GM21423 (cell line): ENCODE results near the gene CCDC18.
A peak's percentile ranks its signal among the peaks of the same experiment; 100 is the strongest.

Experiments used
- ATAC-seq: cut with Tn5 transposase; IDR thresholded peaks from one replicate; pipeline ENCODE4 v1.9.1; 2021; ENCODE audit warnings: mild to moderate bottlenecking, moderate library complexity; ENCODE audit not compliant: unreplicated experiment

CCDC18 gene

GRCh38 chr1:93304716-93305138, 124.2 kb downstream of the CCDC18 start:
- ATAC-seq = peak; percentile 55

DNA sequence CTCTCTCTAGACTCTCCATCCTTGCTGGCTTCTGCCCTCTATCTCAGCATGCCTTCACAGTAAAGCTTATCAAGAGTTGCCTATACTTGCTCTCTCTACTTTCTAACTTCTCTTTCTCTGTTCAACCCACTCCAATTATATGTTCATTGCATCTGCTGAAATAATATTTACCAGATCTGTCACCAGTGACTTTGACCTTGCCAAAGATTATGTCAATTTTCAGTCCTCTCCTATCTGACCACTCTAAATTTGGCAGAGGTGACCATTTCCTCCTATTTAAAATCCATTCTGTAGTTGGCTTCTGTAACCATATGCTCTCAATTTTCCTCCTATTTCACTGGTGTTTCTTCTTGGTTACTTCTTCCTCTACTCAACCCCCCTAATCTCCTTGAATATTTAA, 126.4 kb downstream of the CCDC18 start:
- ATAC-seq = no peak

GRCh38 chr1:93313026-93313425, 132.5 kb downstream of the CCDC18 start:
- no peak for ATAC-seq

DNA sequence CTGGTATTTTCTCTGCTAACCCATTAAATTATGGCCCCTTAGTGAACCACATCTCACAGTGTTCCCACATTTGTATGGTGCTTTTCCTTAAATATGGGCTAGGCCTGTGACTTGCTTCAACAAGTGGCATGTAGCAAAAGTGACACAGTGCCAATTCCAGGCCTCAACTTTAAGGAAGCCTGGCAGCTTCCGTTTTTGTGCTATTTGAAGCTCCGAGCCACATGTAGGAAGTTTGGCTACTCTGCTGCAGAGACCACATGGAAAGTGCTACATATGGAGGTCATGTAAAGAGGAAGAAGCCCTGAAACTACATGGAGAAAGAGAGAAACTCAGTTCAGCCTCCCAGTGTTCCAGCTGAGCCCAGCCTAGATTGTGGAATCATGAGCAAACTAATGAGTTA, 136.7 kb downstream of the CCDC18 start:
- no peak for ATAC-seq

- no peak for ATAC-seq
Observed at GRCh38 chr1:93317943-93318342, 137.4 kb downstream of the CCDC18 start.

GRCh38 chr1:93321720-93322119, 141.2 kb downstream of the CCDC18 start:
- ATAC-seq = no peak

DNA sequence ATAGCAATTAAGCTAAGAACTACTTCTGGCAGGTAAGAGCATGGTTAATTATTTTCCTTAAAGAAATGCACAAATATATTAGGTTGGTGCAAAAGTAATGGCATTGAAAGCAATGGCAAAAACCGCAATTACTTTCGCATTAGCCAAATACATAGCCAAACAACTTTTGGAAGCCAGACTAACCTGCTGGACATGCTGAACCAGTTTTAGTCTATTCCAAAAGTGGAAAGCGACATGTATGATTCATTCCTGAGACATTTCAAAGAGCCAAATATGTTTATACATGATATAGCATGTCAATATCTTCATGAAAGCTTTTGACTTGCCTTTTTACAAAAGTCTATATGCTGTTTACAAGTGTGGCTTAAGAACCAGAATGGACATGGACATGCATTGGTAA, 141.8 kb downstream of the CCDC18 start:
- ATAC-seq = no peak

GRCh38 chr1:93323185-93323820, 142.8 kb downstream of the CCDC18 start:
- ATAC-seq = no peak

- ATAC-seq = no peak
Observed at GRCh38 chr1:93324486-93325464, 144.3 kb downstream of the CCDC18 start.
